Measurements from ENCODE around the gene PDE7B.

GRCh38 chr6:135890876-135891275 is 39.4 kb downstream of the PDE7B start:
- TF ChIP-seq CTCF (IDR thresholded peaks at IDR 0.05) (no peak), POLR2A (IDR thresholded peaks at IDR 0.05) (no peak)

Measured in thyroid gland (tissue), 4 donors.